ENCODE results near the gene RASA3.
"Not testable (repeated sequence)": the region's sequence is repeated elsewhere in the genome, so short reads cannot be mapped to it uniquely, and the experiment has no call there.

The RASA3 gene

DNA sequence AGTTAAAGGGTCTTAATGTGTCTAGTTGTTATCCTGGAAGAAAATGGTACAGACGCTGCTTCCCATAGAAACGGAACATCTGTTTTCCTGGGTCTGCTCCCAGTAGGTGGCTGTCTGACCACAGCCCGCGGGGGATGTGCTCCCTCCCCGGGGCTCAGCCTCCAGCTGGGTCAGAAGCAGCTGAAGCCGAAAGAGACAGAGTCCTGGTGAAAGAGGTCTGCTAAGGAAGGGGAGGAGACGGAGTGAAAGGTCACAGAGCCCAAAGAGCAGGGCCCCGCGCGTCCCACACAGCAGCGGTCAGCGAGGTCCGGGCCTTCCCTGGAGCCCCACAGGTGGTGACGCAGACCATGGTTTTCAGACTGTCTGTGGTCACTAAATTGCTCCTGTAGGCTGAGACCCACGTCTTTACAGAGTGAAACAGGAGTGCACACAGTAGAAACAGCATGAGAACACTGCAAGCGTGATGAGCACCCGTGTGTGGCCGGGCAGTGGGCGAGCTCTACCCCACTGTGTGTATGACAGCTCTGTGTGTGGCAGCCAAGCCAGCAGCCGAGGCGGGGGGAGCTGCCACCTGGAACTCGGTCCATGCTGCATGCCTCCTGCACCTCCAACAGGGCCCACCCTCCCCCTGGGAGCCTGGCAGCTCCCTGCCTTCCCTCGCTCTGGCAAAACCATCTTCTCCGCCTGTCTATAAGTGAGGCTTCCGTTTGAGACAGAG lies 106.5 kb downstream of the RASA3 start:
- Histone ChIP-seq H2AFZ (ENCODE audit: low read depth, low read length) (no peak overlapping the region), H3K27me3 (ENCODE audit: insufficient read depth, low read length) (no peaks in the 10 kb centered on the region), H3K4me1 (ENCODE audit: insufficient read depth, low read length) (peaks cover 18% of the 10 kb centered on the region), H3K9me3 (ENCODE audit: low read length) (peaks cover 4% of the 10 kb centered on the region), H3K4me3 (ENCODE audit: low read length) (no peak overlapping the region), H3K36me3 (ENCODE audit: insufficient read depth, low read length) (peaks cover 33% of the 10 kb centered on the region)

DNA sequence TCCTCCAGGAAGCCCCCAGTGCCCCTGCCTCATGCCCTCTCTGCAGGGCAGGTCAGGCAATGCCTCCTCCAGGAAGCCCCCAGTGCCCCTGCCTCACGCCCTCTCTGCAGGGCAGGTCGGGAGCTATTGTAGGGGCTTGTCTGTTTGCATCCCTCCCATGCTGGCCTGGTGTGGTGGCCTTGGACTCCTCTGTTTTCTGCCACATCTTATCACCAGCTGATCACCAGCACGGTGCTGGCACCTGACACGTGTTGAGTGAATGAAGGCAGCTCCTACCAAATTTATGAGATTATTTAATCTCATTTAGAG lies 107.1 kb downstream of the RASA3 start:
- no peaks in the 10 kb centered on the region for H3K27me3 ChIP-seq (ENCODE audit: insufficient read depth, low read length)
- H3K9me3 ChIP-seq (ENCODE audit: low read length), result peaks cover 2% of the 10 kb centered on the region
- H3K4me3 ChIP-seq (ENCODE audit: low read length), result no peak overlapping the region
- no peak overlapping the region for H2AFZ ChIP-seq (ENCODE audit: low read depth, low read length)
- peaks cover 18% of the 10 kb centered on the region for H3K4me1 ChIP-seq (ENCODE audit: insufficient read depth, low read length)
- peaks cover 34% of the 10 kb centered on the region for H3K36me3 ChIP-seq (ENCODE audit: insufficient read depth, low read length)

DNA sequence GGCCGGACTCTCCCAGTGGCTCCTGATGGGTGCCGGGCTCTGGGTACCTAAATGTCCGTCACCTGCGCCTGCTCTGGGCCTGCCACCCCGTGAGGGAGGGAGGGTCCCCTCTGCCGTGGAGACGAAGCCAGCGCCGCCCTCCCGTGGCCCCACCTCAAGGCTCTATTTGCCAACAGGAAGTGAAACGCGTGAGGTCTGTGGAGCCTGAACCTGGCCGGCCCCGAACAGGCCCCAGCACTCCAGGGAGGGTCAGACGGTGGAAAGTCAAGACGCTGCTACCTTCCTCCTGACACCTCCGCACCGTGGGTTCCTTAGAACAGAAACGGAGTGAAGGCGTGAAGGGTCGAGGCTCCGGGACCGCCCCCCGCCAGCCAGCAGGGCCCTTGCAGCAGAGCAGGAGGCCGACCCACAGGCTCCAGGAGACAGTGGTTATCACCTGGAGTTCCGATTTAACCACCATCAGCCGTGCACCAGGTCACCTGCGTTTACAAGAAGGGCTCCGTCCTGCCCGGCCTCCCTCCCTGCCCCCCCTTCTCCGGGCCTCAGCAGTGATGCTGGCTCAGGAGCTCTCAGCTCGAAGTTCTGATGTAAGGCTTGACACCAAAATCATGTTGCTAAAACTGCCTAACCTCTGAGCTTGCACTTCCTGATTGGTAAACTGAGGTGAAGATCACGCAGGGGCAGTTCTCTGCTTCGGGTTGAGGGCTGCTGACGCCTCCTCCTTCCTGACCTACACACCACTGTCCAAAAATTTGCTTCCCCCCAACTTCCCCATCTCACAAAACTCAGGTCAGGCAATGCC lies 107.6 kb downstream of the RASA3 start:
- Histone ChIP-seq H3K27me3 (ENCODE audit: insufficient read depth, low read length) (no peaks in the 10 kb centered on the region), H3K4me1 (ENCODE audit: insufficient read depth, low read length) (peaks cover 18% of the 10 kb centered on the region), H2AFZ (ENCODE audit: low read depth, low read length) (no peak overlapping the region), H3K36me3 (ENCODE audit: insufficient read depth, low read length) (peaks cover 37% of the 10 kb centered on the region), H3K9me3 (ENCODE audit: low read length) (peaks cover 2% of the 10 kb centered on the region), H3K4me3 (ENCODE audit: low read length) (no peak overlapping the region)

DNA sequence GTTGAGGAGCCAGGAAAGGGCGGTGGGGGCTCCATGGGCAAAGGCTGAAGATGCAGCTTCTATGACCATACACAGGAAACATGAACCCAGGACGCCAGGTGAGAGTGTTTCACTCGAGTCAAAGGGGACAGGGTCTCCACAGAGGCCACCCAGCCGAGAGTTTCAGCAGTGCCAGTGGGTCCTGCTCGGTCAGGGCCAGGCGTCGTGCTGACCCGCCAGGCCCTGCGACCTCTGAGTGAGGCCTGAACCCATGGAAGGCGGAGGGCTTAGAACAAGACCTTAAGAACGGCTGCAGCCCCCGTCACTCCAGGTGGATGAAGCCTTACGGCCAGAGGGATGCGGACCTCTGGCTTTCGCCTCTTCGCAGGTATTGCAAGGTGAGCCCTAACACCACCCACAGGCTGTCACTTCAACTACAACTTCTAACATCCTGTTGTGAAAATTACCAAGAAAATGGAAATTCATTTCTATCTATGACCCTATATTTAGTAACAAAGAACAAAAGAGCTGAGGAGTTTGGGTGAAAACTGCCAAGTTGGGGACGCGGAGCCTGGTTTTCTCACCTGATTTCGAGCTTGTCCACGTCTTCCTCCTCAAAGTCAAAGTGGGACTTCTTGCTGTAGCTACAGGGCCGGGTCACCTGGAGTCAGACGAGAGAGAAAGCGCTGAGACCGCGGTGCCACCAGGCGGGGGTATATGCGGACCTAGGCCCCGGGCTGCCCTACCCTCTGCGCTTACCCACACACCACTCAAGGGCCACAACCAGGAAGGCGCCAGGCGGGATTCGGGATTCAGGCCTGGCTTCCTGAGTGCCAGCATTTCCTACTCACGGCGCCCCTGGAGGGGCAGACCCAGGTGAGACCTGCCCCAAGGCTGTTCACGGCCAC lies 108.5 kb downstream of the RASA3 start:
- peaks cover 37% of the 10 kb centered on the region for H3K36me3 ChIP-seq (ENCODE audit: insufficient read depth, low read length)
- H3K4me3 ChIP-seq (ENCODE audit: low read length), result no peak overlapping the region
- no peaks in the 10 kb centered on the region for H3K9me3 ChIP-seq (ENCODE audit: low read length)
- peaks cover 18% of the 10 kb centered on the region for H3K4me1 ChIP-seq (ENCODE audit: insufficient read depth, low read length)
- no peaks in the 10 kb centered on the region for H3K27me3 ChIP-seq (ENCODE audit: insufficient read depth, low read length)
- no peak overlapping the region for H2AFZ ChIP-seq (ENCODE audit: low read depth, low read length)

DNA sequence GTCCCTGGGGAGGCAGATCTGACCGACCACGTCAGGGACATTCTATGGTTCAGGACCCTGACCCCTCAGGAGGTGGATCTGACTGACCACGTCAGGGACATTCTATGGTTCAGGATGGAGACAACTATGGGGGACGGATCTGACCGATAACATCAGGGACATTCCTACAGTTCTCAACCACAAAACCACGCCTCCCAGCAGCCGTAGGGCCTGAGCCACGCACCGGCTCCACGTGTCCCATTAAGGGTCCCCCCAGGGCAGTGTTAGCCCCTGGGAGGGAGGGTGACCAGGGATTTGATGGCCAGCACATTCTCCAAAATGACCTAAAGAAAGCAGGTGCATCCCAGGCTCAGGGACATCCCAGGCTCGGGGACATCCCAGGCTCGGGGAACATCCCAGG lies 109.5 kb downstream of the RASA3 start:
- Histone ChIP-seq H3K4me3 (ENCODE audit: low read length) (no peak overlapping the region), H3K4me1 (ENCODE audit: insufficient read depth, low read length) (peaks cover 18% of the 10 kb centered on the region), H2AFZ (ENCODE audit: low read depth, low read length) (no peak overlapping the region), H3K27me3 (ENCODE audit: insufficient read depth, low read length) (no peaks in the 10 kb centered on the region), H3K36me3 (ENCODE audit: insufficient read depth, low read length) (peaks cover 43% of the 10 kb centered on the region), H3K9me3 (ENCODE audit: low read length) (no peaks in the 10 kb centered on the region)

DNA sequence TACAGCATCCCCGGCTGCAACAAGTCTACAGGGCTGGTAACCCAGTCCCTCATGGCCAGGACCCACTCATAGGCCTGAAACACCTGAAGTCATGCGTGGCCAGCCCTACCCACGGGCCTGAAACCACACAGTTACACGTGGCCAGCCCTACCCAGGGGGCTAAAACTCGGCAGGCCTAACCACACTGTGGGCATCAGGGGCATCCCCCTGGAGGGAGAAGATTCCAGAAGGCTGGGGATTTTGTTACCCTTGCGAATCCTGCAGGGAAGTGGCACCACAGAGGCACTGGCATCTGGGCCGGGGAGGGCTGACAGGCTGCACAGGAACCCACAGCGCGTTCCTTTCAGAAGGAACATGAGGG lies 110.1 kb downstream of the RASA3 start:
- Histone ChIP-seq H3K36me3 (ENCODE audit: insufficient read depth, low read length) (peaks cover 40% of the 10 kb centered on the region), H3K9me3 (ENCODE audit: low read length) (no peaks in the 10 kb centered on the region), H3K27me3 (ENCODE audit: insufficient read depth, low read length) (no peaks in the 10 kb centered on the region), H3K4me1 (ENCODE audit: insufficient read depth, low read length) (peaks cover 18% of the 10 kb centered on the region), H2AFZ (ENCODE audit: low read depth, low read length) (no peak overlapping the region), H3K4me3 (ENCODE audit: low read length) (no peak overlapping the region)

DNA sequence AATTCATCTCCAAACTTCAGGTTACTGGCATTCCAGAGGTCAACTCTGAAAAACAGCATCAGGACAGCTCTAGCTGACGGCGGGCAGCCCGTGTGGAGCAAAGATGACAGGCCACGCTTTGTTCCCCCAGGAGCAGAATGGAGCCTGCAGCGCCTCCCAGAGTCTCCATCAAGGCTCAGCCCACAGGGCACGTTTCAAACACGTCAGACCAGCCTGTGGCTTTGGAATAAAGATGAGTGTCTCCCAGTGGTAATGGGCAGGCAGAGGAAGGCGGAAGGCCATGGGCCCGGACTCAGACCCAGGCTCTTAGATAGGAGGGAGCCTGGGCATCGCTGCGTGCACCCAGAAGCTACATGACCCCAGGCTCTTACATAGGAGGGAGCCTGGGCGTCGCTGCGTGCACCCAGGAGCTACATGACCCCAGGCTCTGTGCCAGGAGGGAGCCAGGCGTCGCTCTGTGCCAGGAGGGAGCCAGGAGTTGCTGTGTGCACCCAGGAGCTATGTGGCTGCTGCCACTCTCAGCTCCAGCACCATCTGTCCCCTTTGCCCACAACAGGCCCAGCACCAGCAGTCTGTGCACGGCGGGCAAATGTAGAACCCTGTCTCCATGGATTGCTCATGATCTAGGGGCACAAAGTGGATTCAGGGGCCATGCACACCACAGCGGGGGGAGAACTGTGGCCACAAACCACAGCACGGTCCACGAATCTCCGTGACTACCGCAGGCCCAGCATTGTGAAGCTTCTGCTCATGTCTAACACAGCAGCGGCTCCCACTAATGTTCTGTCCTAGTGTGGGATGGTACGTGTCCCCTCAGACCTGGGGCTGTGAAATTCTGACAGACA lies 110.7 kb downstream of the RASA3 start:
- H3K36me3 ChIP-seq (ENCODE audit: insufficient read depth, low read length), result peaks cover 44% of the 10 kb centered on the region

DNA sequence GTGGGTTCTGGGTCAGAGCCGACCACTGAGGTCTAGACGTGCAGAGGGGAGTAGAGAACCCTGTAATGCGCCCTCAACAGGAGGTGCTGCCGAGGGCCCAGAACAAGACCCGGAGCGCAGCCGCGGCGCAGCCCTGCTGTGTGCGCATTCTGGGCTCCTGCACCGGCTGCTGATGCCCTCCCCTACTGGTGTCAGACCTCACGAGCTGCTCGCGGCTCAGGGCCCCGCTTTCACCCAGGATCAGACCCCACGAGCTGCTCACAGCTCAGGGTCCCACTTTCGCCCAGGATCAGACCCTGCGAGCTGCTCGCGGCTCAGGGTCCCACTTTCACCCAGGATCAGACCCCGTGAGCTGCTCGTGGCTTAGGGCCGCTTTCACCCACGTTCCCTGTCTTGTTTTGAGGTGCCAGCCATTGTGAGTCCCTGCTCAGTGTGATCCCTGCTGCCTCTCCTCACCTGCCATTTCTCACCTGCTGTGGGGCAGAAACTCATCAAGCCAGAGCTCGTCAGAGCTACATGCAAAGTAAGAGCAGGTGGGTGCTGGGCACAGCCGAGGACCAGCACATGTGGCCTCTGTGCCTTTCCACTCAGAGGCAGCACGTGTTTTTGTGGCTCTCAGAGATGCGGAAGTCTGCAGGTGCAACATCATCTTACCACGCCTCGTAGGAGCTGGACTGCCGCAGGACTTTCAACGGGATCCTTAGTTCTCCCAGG lies 111.5 kb downstream of the RASA3 start:
- Histone ChIP-seq H3K4me1 (ENCODE audit: insufficient read depth, low read length) (peaks cover 8% of the 10 kb centered on the region), H3K4me3 (ENCODE audit: low read length) (no peak overlapping the region), H2AFZ (ENCODE audit: low read depth, low read length) (no peak overlapping the region), H3K27me3 (ENCODE audit: insufficient read depth, low read length) (no peaks in the 10 kb centered on the region), H3K9me3 (ENCODE audit: low read length) (no peaks in the 10 kb centered on the region), H3K36me3 (ENCODE audit: insufficient read depth, low read length) (peaks cover 48% of the 10 kb centered on the region)

More for the DNA sequence above, 110.7 kb downstream of the RASA3 start:
- no peaks in the 10 kb centered on the region for H3K27me3 ChIP-seq (ENCODE audit: insufficient read depth, low read length)
- H3K4me3 ChIP-seq (ENCODE audit: low read length), result no peak overlapping the region
- no peak overlapping the region for H2AFZ ChIP-seq (ENCODE audit: low read depth, low read length)
- H3K4me1 ChIP-seq (ENCODE audit: insufficient read depth, low read length), result peaks cover 16% of the 10 kb centered on the region
- no peaks in the 10 kb centered on the region for H3K9me3 ChIP-seq (ENCODE audit: low read length)

DNA sequence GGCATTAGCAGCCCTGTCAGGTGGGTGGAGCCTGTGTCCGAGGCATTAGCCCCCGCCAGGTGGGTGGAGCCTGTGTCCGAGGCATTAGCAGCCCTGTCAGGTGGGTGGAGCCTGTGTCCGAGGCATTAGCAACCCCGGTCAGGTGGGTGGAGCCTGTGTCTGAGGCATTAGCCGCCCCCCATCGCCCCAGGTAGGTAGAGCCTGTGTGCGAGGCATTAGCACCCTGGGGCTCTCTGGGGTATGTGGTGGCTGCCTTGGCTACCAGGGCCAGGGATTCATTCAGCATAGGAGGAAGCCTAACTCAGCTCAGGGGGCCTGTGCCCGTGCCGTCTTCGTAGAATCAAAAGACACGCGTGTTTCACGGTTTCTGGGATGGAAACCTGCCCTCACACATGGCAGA lies 112.3 kb downstream of the RASA3 start:
- not testable (repeated sequence) for H3K4me1 ChIP-seq (ENCODE audit: insufficient read depth, low read length); H3K9me3 ChIP-seq (ENCODE audit: low read length); H3K27me3 ChIP-seq (ENCODE audit: insufficient read depth, low read length); H3K4me3 ChIP-seq (ENCODE audit: low read length); H2AFZ ChIP-seq (ENCODE audit: low read depth, low read length)
- H3K36me3 ChIP-seq (ENCODE audit: insufficient read depth, low read length), result peaks cover 54% of the 10 kb centered on the region

DNA sequence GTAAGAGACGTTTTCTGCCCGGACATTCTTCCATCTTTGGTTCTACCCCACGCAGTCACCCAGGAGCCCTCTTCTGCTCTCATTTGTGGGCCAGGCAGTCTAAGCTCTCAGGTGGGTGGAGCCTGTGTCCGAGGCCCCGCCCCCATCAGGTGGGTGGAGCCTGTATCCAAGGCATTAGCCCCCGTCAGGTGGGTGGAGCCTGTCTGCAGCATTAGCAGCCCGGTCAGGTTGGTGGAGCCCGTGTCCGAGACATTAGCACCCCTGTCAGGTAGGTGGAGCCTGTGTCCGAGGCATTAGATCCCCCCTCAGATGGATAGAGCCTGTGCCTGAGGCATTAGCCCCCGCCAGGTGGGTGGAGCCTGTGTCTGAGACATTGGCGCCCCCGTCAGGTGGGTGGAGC lies 113.1 kb downstream of the RASA3 start:
- Histone ChIP-seq H3K9me3 (ENCODE audit: low read length) (no peaks in the 10 kb centered on the region), H3K36me3 (ENCODE audit: insufficient read depth, low read length) (peaks cover 56% of the 10 kb centered on the region), H2AFZ (ENCODE audit: low read depth, low read length) (no peak overlapping the region), H3K4me3 (ENCODE audit: low read length) (no peak overlapping the region), H3K27me3 (ENCODE audit: insufficient read depth, low read length) (no peaks in the 10 kb centered on the region), H3K4me1 (ENCODE audit: insufficient read depth, low read length) (no peaks in the 10 kb centered on the region)

DNA sequence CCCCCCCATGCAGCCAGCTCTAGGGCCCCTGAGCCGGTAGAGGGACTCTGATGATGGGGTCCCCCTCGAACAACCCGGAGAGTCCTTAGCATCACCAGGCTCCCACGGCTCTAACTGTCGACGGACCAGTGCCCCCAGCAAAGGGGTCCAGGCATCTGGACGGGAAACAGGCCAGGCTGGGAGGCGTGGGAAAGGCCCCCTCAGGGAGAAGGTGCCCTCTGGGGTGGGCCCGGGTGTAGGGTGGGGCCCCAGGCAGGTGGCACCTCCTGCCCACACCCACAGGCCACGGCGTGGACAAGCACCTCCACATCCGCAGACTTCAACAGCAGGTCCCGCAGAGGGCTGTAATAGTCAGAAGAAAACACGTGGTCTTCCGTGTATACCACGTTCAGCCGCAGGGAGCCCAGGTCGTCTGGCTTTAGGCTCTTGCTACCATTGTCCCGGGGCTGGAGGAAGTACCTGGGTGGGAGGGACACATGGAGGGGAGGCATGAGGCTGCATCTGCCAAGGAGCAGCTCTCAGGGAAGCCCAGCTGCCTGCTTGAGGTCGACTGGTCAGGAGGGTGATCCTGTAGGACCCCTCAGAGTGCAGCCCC lies 113.9 kb downstream of the RASA3 start:
- H3K27me3 ChIP-seq (ENCODE audit: insufficient read depth, low read length), result no peaks in the 10 kb centered on the region
- H3K9me3 ChIP-seq (ENCODE audit: low read length), result no peaks in the 10 kb centered on the region
- H3K36me3 ChIP-seq (ENCODE audit: insufficient read depth, low read length), result peaks cover 49% of the 10 kb centered on the region
- H3K4me3 ChIP-seq (ENCODE audit: low read length), result no peak overlapping the region
- no peak overlapping the region for H2AFZ ChIP-seq (ENCODE audit: low read depth, low read length)
- no peaks in the 10 kb centered on the region for H3K4me1 ChIP-seq (ENCODE audit: insufficient read depth, low read length)

DNA sequence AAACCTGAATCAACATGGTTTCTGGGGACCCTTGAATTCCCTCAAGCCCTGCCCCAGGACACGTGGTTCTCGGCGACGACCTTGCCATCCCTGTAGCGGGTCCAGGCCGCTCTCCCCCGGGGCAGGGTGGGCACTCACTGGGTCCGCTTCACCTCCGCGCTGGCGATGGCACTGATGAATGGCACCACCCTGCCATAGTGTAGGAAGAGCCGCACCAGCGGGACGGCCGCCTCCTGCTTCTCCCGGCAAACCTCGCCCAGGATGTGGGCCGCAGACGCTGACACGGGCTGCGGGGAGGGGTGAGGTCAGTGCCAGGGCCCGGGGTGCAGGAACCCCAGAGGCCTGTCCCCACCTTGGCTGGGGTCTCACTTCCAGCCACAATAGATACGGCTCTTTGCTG lies 114.5 kb downstream of the RASA3 start:
- H3K9me3 ChIP-seq (ENCODE audit: low read length), result no peaks in the 10 kb centered on the region
- H3K36me3 ChIP-seq (ENCODE audit: insufficient read depth, low read length), result peaks cover 48% of the 10 kb centered on the region
- no peak overlapping the region for H3K4me3 ChIP-seq (ENCODE audit: low read length)
- no peak overlapping the region for H2AFZ ChIP-seq (ENCODE audit: low read depth, low read length)
- H3K4me1 ChIP-seq (ENCODE audit: insufficient read depth, low read length), result no peaks in the 10 kb centered on the region
- no peaks in the 10 kb centered on the region for H3K27me3 ChIP-seq (ENCODE audit: insufficient read depth, low read length)
